SU-DHL-6 (cell line): ENCODE results near the gene CDC37.

ENCODE experiments used
- H2AFZ ChIP-seq: fragments of 200-600 bp; sonication (generic); 2 replicates; pipeline ENCODE4 v1.6.1; 2014; ENCODE audit warnings: low read depth, mild to moderate bottlenecking, moderate library complexity, mixed read lengths, antibody characterized with exemption, low read length; ENCODE audit not compliant: severe bottlenecking
- H3F3A ChIP-seq: fragments of 200-600 bp; shearing (Covaris generic); 2 replicates; pipeline ENCODE4 v1.6.0; 2016; ENCODE audit warnings: antibody characterized with exemption, mild to moderate bottlenecking; ENCODE audit not compliant: insufficient read depth
- H3K27ac ChIP-seq: fragments of 200-600 bp; sonication (generic); 2 replicates; pipeline ENCODE4 v1.5.1; 2016; ENCODE audit warnings: low read depth, mild to moderate bottlenecking, low read length, moderate library complexity, mixed read lengths
- H3K27me3 ChIP-seq: fragments of 200-600 bp; sonication (generic), shearing (Covaris generic); 2 replicates; pipeline ENCODE4 v1.6.0; 2014; ENCODE audit warnings: mild to moderate bottlenecking, low read length
- H3K36me3 ChIP-seq: fragments of 200-600 bp; sonication (generic); 2 replicates; pipeline ENCODE4 v1.6.1; 2014; ENCODE audit warnings: mild to moderate bottlenecking, low read length, mixed read lengths
- H3K4me2 ChIP-seq: fragments of 300-600, 200-600 bp; shearing (Covaris generic), sonication (generic); 2 replicates; pipeline ENCODE4 v1.6.0; 2014; ENCODE audit warnings: low read length, low read depth, mild to moderate bottlenecking; ENCODE audit not compliant: poor library complexity, severe bottlenecking
- H3K4me3 ChIP-seq: fragments of 200-600 bp; sonication (generic); 2 replicates; pipeline ENCODE4 v1.5.1; 2014; ENCODE audit warnings: antibody characterized with exemption, low read length, mild to moderate bottlenecking, mixed read lengths; ENCODE audit not compliant: insufficient read depth, poor library complexity, severe bottlenecking
- H3K79me2 ChIP-seq: fragments of 200-600 bp; sonication (generic); 2 replicates; pipeline ENCODE4 v1.6.1; 2014; ENCODE audit warnings: mild to moderate bottlenecking, low read length, moderate library complexity; ENCODE audit not compliant: insufficient read depth
- H3K9ac ChIP-seq: fragments of 200-600 bp; sonication (generic); 2 replicates; pipeline ENCODE4 v1.7.0; 2014; ENCODE audit warnings: mild to moderate bottlenecking, low read length
- H3K9me2 ChIP-seq: fragments of 200-600 bp; sonication (generic); replicated peaks from 2 replicates; pipeline ENCODE4 v1.6.1; 2014; ENCODE audit warnings: low read length; ENCODE audit not compliant: insufficient read depth
- H3K9me3 ChIP-seq: fragments of 200-600 bp; sonication (generic); 2 replicates; pipeline ENCODE4 v1.6.1; 2014; ENCODE audit warnings: low read length, mixed read lengths; ENCODE audit not compliant: insufficient read depth
- H4K20me1 ChIP-seq: fragments of 200-600 bp; sonication (generic); 2 replicates; pipeline ENCODE4 v1.6.1; 2014; ENCODE audit warnings: low read depth, mild to moderate bottlenecking, antibody characterized with exemption, low read length, moderate library complexity, mixed read lengths
- EZH2phosphoT487 ChIP-seq: fragments of 200-600 bp; sonication (generic), shearing (Covaris generic); conservative IDR thresholded peaks from 2 replicates; pipeline ENCODE4 v1.6.1; 2018; ENCODE audit warnings: mild to moderate bottlenecking, antibody characterized with exemption, low read length, moderate library complexity, mixed read lengths
- TF ChIP-seq, protein P1 (sequence below): fragments of 200-600 bp; sonication (generic); IDR thresholded peaks from one replicate; pipeline ENCODE4 v1.5.1; 2017; ENCODE audit warnings: antibody characterized with exemption, mild to moderate bottlenecking, low read length, moderate library complexity; ENCODE audit not compliant: insufficient read depth, poor library complexity, severe bottlenecking

The CDC37 gene

DNA sequence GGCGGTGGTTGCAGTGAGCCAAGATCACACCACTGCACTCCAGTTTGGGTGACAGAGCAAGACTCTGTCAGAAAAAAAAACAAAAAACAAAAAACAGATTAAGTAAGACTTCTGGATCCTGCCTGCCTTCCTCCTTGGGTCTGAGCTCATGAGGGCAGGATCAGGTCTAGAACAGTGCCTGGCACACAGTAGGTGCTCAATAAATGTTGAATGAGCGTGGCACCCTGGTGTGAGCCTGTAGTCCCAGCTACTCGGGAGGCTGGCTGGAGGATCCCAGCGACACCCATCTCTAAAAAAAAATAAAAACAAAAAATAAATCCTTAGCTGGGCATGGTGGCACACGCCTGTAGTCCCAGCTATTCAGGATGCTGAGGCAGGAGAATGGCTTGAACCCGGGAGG, 2.8 kb upstream of the CDC37 start:
- Histone ChIP-seq H3K4me3 (no peak overlapping the region), H3K79me2 (peaks cover 21% of the 10 kb centered on the region), H3K4me2 (no peak overlapping the region), H3K27me3 (no peaks in the 10 kb centered on the region), H3K9me3 (no peaks in the 10 kb centered on the region), H3K27ac (no peak overlapping the region), H4K20me1 (no peaks in the 10 kb centered on the region), H3F3A (peaks cover 17% of the 10 kb centered on the region), H3K36me3 (no peaks in the 10 kb centered on the region), H3K9ac (no peak overlapping the region), H2AFZ (no peak overlapping the region), H3K9me2 (no peaks in the 10 kb centered on the region)
- TF ChIP-seq, protein P1, sequence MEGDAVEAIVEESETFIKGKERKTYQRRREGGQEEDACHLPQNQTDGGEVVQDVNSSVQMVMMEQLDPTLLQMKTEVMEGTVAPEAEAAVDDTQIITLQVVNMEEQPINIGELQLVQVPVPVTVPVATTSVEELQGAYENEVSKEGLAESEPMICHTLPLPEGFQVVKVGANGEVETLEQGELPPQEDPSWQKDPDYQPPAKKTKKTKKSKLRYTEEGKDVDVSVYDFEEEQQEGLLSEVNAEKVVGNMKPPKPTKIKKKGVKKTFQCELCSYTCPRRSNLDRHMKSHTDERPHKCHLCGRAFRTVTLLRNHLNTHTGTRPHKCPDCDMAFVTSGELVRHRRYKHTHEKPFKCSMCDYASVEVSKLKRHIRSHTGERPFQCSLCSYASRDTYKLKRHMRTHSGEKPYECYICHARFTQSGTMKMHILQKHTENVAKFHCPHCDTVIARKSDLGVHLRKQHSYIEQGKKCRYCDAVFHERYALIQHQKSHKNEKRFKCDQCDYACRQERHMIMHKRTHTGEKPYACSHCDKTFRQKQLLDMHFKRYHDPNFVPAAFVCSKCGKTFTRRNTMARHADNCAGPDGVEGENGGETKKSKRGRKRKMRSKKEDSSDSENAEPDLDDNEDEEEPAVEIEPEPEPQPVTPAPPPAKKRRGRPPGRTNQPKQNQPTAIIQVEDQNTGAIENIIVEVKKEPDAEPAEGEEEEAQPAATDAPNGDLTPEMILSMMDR, result no peak
- no peak for TF ChIP-seq EZH2phosphoT487

DNA sequence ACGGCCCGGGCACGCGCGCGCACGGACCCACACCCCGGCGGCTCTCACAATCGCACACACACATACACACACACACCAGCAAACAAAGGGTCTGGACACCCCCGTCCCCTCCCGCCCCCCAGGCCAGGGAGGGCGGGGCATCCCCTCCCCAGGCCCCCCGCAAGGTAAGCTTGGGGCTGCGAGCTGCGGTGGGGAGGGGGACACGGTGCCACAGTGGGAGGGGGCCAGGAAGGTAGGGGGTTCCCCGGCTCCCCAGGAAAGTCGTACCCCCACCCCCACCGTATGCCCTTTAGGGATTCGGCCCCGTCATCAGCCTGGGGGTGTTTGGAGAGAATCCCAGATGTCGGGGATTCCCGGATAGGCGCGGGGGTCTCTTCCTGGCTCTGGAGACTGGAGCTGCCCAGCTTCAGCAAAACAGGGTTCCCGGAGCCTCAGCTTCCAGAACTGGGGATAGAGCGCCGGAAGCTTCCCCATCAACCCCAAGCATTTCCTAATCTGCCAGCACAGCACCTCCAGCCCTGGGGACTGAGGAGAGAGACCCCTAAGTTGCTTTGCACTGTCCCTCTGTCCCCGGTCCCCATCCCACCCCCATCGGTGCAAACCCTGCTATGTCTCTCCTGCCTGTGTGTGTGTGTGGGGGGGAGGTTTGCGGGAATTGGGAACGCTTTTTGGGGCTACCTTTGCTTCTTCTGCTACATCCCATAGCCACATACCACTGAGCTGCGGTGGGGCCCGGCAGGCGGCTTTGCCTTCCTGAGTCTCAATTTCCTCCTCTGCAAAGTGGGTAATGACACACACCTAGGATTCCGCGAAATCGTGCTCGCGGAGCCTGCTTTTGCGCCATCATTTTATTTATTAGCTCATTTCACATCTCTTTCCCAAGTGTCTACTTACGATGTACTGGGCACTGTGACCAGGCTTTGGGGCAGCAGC, 1.8 kb upstream of the CDC37 start:
- Histone ChIP-seq H2AFZ (no peak overlapping the region), H3K9ac (no peak overlapping the region), H3K27ac (no peak overlapping the region), H3K36me3 (no peaks in the 10 kb centered on the region), H3K4me3 (no peak overlapping the region), H3K9me2 (no peaks in the 10 kb centered on the region), H3K79me2 (peaks cover 31% of the 10 kb centered on the region), H3K27me3 (no peaks in the 10 kb centered on the region), H3F3A (peaks cover 12% of the 10 kb centered on the region; the same call in 1 of the 2 replicates), H4K20me1 (no peaks in the 10 kb centered on the region; the same call in 1 of the 2 replicates), H3K4me2 (no peak overlapping the region), H3K9me3 (no peaks in the 10 kb centered on the region)
- TF ChIP-seq EZH2phosphoT487, result no peak

DNA sequence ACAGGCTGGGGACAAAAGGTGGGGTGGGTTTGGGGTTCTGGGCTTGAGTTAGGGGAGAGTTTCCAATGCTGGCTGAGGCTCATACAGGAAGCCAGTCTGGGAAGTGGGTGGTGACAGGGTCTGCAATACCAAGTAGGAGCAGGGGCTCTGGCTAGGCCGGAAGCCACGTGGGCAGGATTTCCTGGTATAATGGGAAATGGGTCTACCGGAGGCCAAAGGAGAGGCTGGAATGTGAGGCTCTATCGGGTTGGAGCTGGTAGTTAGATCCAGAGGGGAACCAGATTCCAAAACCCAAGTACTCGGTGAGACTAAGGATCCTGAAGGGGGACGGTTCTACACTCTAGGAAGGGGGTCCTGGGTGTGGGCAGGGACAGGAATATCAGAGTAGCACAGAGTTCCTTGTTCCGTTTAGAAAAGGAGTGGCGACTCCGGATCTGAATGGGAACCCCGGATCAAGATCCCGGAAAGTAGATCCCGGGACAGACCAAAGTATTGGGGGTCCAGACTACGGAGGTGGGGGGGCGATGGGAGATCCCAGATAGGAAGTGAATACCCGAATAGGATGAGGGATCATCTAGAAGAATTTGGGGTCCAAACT, 802 bp downstream of the CDC37 start:
- H3K36me3 ChIP-seq, result no peaks in the 10 kb centered on the region
- no peak overlapping the region for H2AFZ ChIP-seq
- no peaks in the 10 kb centered on the region for H3K9me3 ChIP-seq
- peak overlapping the region; percentile 82 for H3K4me3 ChIP-seq
- peak overlapping the region; percentile 36 for H3K27ac ChIP-seq
- H3K27me3 ChIP-seq, result no peaks in the 10 kb centered on the region
- H3F3A ChIP-seq, result peaks cover 12% of the 10 kb centered on the region; the same call in 1 of the 2 replicates
- H3K9me2 ChIP-seq, result no peaks in the 10 kb centered on the region
- peak overlapping the region; percentile 90 for H3K9ac ChIP-seq
- H3K79me2 ChIP-seq, result peaks cover 53% of the 10 kb centered on the region
- no peaks in the 10 kb centered on the region; the same call in 1 of the 2 replicates for H4K20me1 ChIP-seq
- TF ChIP-seq EZH2phosphoT487, result no peak
- TF ChIP-seq, protein P1, result no peak
- H3K4me2 ChIP-seq, result peak overlapping the region; percentile 97
